Uterus (tissue), 2 donors: Measurements from ENCODE around the gene PRPF19.

Experiments
- POLR2A ChIP-seq, 2 donors: fragments of 450-650 bp; IDR thresholded peaks; one replicate each; pipeline ENCODE4 v1.6.1; 2016; ENCODE audit warnings: antibody characterized with exemption in 2 of 2, mild to moderate bottlenecking in 1 of 2, moderate library complexity in 1 of 2
- TF ChIP-seq, protein P1 (sequence below), 4 experiments: fragments of 200-600 bp in 2 of 4; fragments of 450-650 bp in 2 of 4; sonication (generic) in 2 of 4; IDR thresholded peaks; one replicate each; pipeline ENCODE4 v1.5.1; 2016 to 2019; ENCODE audit warnings: antibody characterized with exemption in 4 of 4, mild to moderate bottlenecking in 2 of 4, moderate library complexity in 1 of 4

DNA sequence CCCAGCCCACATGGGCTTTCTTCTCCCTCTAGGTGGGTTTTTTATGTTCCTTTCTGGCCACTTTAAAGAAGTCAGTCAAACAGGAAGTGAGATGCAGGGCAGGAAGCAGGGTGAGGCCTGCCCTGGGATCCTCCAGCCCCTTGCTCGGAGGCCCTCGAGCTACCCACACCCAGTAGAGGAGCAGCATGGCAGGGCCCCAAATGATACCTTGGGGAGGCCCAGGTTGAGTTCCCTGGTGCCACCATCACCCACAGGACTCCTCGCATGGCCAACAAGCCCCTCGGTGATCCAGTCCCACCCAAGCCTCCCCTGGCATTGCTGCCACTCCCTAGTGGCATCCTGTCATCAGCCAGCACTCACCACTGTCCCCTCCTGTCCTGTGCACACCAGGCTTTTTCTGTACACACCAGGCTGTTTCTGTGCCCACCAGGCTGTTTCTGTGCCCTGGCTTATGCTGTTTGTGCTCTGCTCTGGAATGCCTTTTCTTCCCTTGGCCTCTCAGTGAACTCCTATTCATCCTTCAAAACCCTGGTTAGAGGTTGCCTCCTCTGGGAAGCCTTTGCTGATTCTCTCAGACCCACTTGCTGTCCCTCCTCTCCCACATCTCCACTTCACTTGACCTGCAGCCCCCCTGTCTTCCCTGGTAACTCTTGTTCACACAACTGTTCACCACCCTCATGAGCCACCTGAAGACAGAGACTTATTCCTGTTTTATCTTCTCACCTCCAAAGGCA lies 47.5 kb downstream of the PRPF19 start:
- TF ChIP-seq, protein P1, sequence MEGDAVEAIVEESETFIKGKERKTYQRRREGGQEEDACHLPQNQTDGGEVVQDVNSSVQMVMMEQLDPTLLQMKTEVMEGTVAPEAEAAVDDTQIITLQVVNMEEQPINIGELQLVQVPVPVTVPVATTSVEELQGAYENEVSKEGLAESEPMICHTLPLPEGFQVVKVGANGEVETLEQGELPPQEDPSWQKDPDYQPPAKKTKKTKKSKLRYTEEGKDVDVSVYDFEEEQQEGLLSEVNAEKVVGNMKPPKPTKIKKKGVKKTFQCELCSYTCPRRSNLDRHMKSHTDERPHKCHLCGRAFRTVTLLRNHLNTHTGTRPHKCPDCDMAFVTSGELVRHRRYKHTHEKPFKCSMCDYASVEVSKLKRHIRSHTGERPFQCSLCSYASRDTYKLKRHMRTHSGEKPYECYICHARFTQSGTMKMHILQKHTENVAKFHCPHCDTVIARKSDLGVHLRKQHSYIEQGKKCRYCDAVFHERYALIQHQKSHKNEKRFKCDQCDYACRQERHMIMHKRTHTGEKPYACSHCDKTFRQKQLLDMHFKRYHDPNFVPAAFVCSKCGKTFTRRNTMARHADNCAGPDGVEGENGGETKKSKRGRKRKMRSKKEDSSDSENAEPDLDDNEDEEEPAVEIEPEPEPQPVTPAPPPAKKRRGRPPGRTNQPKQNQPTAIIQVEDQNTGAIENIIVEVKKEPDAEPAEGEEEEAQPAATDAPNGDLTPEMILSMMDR (IDR thresholded peaks at IDR 0.05) = no peak
- TF ChIP-seq POLR2A (IDR thresholded peaks at IDR 0.05) = no peak
